NAMALWA (cell line): Measurements from ENCODE around the gene SLC16A10.

Experiments used
- DNase-seq: peaks from one replicate; pipeline ENCODE4 v3.0.0-alpha.2; 2015; ENCODE audit warnings: low spot score

SLC16A10 gene

GRCh38 chr6:111260570-111261298 lies 173.4 kb downstream of the SLC16A10 start:
- peak; percentile 17 for DNase-seq

GRCh38 chr6:111263837-111264236 lies 176.5 kb downstream of the SLC16A10 start:
- no peak for DNase-seq

- DNase-seq, result no peak
Observed at GRCh38 chr6:111265842-111266241, 178.5 kb downstream of the SLC16A10 start.

- no peak for DNase-seq
Observed at GRCh38 chr6:111266276-111266675, 179.0 kb downstream of the SLC16A10 start.

GRCh38 chr6:111267764-111268333 lies 180.5 kb downstream of the SLC16A10 start:
- no peak for DNase-seq

GRCh38 chr6:111269401-111269970 lies 182.2 kb downstream of the SLC16A10 start:
- no peak for DNase-seq

- no peak for DNase-seq
Observed at GRCh38 chr6:111270121-111270520, 182.8 kb downstream of the SLC16A10 start.

GRCh38 chr6:111274593-111275217 lies 187.4 kb downstream of the SLC16A10 start:
- DNase-seq, result no peak

GRCh38 chr6:111276335-111276734 lies 189.0 kb downstream of the SLC16A10 start:
- no peak for DNase-seq

GRCh38 chr6:111276736-111277135 lies 189.4 kb downstream of the SLC16A10 start:
- DNase-seq, result no peak

- DNase-seq, result no peak
Observed at GRCh38 chr6:111277819-111278218, 190.5 kb downstream of the SLC16A10 start.

GRCh38 chr6:111278731-111279130 lies 191.4 kb downstream of the SLC16A10 start:
- no peak for DNase-seq

- DNase-seq, result no peak
Observed at GRCh38 chr6:111280445-111280955, 193.2 kb downstream of the SLC16A10 start.
